Ishikawa (cell line): ENCODE data around the gene PLXNA4.

Experiments used
- CEBPB ChIP-seq: IDR thresholded peaks from 2 replicates; pipeline ENCODE4 v1.6.1; 2012
- CREB1 ChIP-seq: IDR thresholded peaks from 2 replicates; pipeline ENCODE4 v1.6.1; 2012; ENCODE audit warnings: low read depth
- RAD21 ChIP-seq: IDR thresholded peaks from 2 replicates; pipeline ENCODE4 v1.6.1; 2012; ENCODE audit warnings: low read depth
- TAF1 ChIP-seq: IDR thresholded peaks from 2 replicates; pipeline ENCODE4 v1.6.1; 2012; ENCODE audit warnings: low read depth, mild to moderate bottlenecking
- ZBTB7A ChIP-seq: IDR thresholded peaks from 2 replicates; pipeline ENCODE4 v1.6.1; 2012; ENCODE audit warnings: low read depth

GRCh38 chr7:132610995-132611394 is 34.7 kb upstream of the PLXNA4 start:
- TF ChIP-seq ZBTB7A (no peak), CREB1 (no peak), RAD21 (no peak), TAF1 (no peak), CEBPB (no peak)
